Panc1 (cell line): Measurements from ENCODE around the gene PITPNM2. TPM values are rescaled to one million over a fixed set of nuclear protein-coding genes. Genes with fewer than 3 reads are reported as not detected.

Experiments
- ATAC-seq: fragments of 200-7000 bp; cut with Tn5 transposase; 2 replicates; pipeline ENCODE4 v1.9.1; 2020; ENCODE audit warnings: mild to moderate bottlenecking, moderate library complexity
- BruUV-seq: library from RNA; stranded (reverse); fragments of 400-500 nt; replicated peaks from 2 replicates; lab custom pipeline; 2021; lab: Mats Ljungman, UMichigan
- CTCF ChIA-PET: fragments of 300-600 bp; sonication (Branson Sonifier 250); formaldehyde crosslinking; loops from one replicate; lab custom pipeline; 2022; ENCODE audit warnings: antibody characterized with exemption; lab: Charles Lee
- POLR2A ChIA-PET: fragments of 300-600 bp; sonication (Branson Sonifier 250); formaldehyde crosslinking; loops from one replicate; lab custom pipeline; 2022; ENCODE audit warnings: antibody characterized with exemption; lab: Charles Lee
- DNase-seq: peaks from one replicate; pipeline ENCODE4 v3.0.0-alpha.2; 2010; ENCODE audit warnings: low read depth, low spot score
- H3K27ac ChIP-seq: 2 replicates; pipeline ENCODE4 v1.5.1; 2011; ENCODE audit warnings: mild to moderate bottlenecking, low read length, inconsistent platforms
- H3K27me3 ChIP-seq: fragments of 200-500 bp; sonication (Bioruptor generic); 2 replicates; pipeline ENCODE4 v1.6.0; 2014; ENCODE audit warnings: low read length, inconsistent platforms; ENCODE audit not compliant: control insufficient read depth, insufficient read depth
- H3K36me3 ChIP-seq: fragments of 200-500 bp; sonication (Bioruptor generic); 2 replicates; pipeline ENCODE4 v1.5.1; 2014; ENCODE audit warnings: inconsistent platforms, mild to moderate bottlenecking, low read length, moderate library complexity; ENCODE audit not compliant: control insufficient read depth, insufficient read depth
- H3K4me1 ChIP-seq: 2 replicates; pipeline ENCODE4 v1.5.1; 2011; ENCODE audit warnings: inconsistent platforms, mild to moderate bottlenecking, low read length, moderate library complexity; ENCODE audit not compliant: control insufficient read depth, insufficient read depth
- H3K4me3 ChIP-seq, 2 experiments: 2 replicates each; pipeline ENCODE4 v1.5.1; 2011 to 2012; ENCODE audit warnings: low read depth in 2 of 2, low read length in 2 of 2, mild to moderate bottlenecking in 2 of 2, inconsistent platforms in 1 of 2, moderate library complexity in 1 of 2
- H3K9me3 ChIP-seq: fragments of 200-500 bp; sonication (Bioruptor generic); 2 replicates; pipeline ENCODE4 v1.5.1; 2014; ENCODE audit warnings: low read depth, mild to moderate bottlenecking, inconsistent platforms, low read length, moderate library complexity; ENCODE audit not compliant: control insufficient read depth, insufficient read depth
- POLR2AphosphoS5 ChIP-seq: IDR thresholded peaks from 2 replicates; pipeline ENCODE4 v1.6.1; 2012; ENCODE audit warnings: mild to moderate bottlenecking, low read depth, low read length, moderate library complexity
- SIN3A ChIP-seq: IDR thresholded peaks from 2 replicates; pipeline ENCODE4 v1.6.1; 2012; ENCODE audit warnings: low read depth, mild to moderate bottlenecking, low read length, moderate library complexity, borderline replicate concordance; ENCODE audit not compliant: insufficient read depth
- TCF7L2 ChIP-seq: IDR thresholded peaks from 2 replicates; pipeline ENCODE4 v1.6.1; 2011; ENCODE audit warnings: mild to moderate bottlenecking, low read depth, low read length, inconsistent platforms
- in situ Hi-C: cut with HindIII; loops from 2 replicates; pipeline ENCODE4 v1.10.0; 2016; ENCODE audit warnings: low sequenced_read_pairs, low pct_unique_long_range_greater_than_20kb
- intact Hi-C: fragments of 100-400 bp; cut with micrococcal nuclease; formaldehyde crosslinking; loops from one replicate; pipeline ENCODE4 v1.10.0; 2022; ENCODE audit not compliant: unreplicated experiment
- total RNA-seq: library from RNA; stranded (reverse); gene quantifications from one replicate; pipeline ENCODE4 v1.2.1, GENCODE V29; 2021; ENCODE audit not compliant: unreplicated experiment
- TF ChIP-seq, protein P1 (sequence below): fragments of 450-650 bp; IDR thresholded peaks from 2 replicates; pipeline ENCODE4 v1.5.1; 2017; ENCODE audit warnings: mild to moderate bottlenecking
- TF ChIP-seq, protein P2 (sequence below), 2 experiments: IDR thresholded peaks; 2 replicates each; pipeline ENCODE4 v1.6.1; 2011 to 2012; ENCODE audit warnings: low read depth in 2 of 2, control low read depth in 1 of 2, low read length in 1 of 2, mild to moderate bottlenecking in 1 of 2, moderate library complexity in 1 of 2; ENCODE audit not compliant: insufficient read depth in 1 of 2

The PITPNM2 gene
- total RNA-seq, 1 experiment from 2014 or later = 26.4 TPM

DNA sequence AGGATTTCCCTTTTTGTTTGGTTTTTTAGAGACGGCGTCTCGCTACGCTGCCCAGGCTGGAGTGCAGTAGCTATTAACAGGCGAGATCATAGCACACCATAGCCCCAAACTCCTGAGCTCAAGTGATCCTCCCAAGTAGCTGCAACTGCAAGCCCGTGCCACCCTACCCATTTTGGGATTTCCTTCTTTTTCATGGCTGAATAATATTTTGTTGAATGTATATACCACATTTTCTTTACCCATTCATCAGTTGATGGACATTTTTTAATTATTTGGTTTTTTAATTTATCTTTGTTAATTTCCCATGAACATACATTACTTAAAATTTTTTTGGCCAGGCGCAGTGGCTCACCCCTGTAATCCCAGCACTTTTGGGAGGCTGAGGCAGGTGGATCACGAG, 15.2 kb downstream of the PITPNM2 start:
- intact Hi-C loops (no loop called here), in situ Hi-C loops (no loop called here)
- Histone ChIP-seq H3K36me3 (no peaks in the 10 kb centered on the region), H3K4me3 (no peak overlapping the region), H3K27me3 (no peaks in the 10 kb centered on the region), H3K9me3 (no peaks in the 10 kb centered on the region), H3K27ac (no peak overlapping the region), H3K4me1 (peaks cover 38% of the 10 kb centered on the region)
- POLR2A ChIA-PET = no interaction called here
- CTCF ChIA-PET = no interaction called here
- no peak for ATAC-seq
- no TSS peak for BruUV-seq
- TF ChIP-seq, protein P1, sequence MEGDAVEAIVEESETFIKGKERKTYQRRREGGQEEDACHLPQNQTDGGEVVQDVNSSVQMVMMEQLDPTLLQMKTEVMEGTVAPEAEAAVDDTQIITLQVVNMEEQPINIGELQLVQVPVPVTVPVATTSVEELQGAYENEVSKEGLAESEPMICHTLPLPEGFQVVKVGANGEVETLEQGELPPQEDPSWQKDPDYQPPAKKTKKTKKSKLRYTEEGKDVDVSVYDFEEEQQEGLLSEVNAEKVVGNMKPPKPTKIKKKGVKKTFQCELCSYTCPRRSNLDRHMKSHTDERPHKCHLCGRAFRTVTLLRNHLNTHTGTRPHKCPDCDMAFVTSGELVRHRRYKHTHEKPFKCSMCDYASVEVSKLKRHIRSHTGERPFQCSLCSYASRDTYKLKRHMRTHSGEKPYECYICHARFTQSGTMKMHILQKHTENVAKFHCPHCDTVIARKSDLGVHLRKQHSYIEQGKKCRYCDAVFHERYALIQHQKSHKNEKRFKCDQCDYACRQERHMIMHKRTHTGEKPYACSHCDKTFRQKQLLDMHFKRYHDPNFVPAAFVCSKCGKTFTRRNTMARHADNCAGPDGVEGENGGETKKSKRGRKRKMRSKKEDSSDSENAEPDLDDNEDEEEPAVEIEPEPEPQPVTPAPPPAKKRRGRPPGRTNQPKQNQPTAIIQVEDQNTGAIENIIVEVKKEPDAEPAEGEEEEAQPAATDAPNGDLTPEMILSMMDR = no peak
- TF ChIP-seq, protein P2, sequence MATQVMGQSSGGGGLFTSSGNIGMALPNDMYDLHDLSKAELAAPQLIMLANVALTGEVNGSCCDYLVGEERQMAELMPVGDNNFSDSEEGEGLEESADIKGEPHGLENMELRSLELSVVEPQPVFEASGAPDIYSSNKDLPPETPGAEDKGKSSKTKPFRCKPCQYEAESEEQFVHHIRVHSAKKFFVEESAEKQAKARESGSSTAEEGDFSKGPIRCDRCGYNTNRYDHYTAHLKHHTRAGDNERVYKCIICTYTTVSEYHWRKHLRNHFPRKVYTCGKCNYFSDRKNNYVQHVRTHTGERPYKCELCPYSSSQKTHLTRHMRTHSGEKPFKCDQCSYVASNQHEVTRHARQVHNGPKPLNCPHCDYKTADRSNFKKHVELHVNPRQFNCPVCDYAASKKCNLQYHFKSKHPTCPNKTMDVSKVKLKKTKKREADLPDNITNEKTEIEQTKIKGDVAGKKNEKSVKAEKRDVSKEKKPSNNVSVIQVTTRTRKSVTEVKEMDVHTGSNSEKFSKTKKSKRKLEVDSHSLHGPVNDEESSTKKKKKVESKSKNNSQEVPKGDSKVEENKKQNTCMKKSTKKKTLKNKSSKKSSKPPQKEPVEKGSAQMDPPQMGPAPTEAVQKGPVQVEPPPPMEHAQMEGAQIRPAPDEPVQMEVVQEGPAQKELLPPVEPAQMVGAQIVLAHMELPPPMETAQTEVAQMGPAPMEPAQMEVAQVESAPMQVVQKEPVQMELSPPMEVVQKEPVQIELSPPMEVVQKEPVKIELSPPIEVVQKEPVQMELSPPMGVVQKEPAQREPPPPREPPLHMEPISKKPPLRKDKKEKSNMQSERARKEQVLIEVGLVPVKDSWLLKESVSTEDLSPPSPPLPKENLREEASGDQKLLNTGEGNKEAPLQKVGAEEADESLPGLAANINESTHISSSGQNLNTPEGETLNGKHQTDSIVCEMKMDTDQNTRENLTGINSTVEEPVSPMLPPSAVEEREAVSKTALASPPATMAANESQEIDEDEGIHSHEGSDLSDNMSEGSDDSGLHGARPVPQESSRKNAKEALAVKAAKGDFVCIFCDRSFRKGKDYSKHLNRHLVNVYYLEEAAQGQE (IDR thresholded peaks at IDR 0.05; ENCODE audit: insufficient read depth in 1 of 2, low read depth in 2 of 2, low read length in 1 of 2) = no peak
- TF ChIP-seq TCF7L2 = no peak
- TF ChIP-seq SIN3A = no peak
- no peak for DNase-seq

DNA sequence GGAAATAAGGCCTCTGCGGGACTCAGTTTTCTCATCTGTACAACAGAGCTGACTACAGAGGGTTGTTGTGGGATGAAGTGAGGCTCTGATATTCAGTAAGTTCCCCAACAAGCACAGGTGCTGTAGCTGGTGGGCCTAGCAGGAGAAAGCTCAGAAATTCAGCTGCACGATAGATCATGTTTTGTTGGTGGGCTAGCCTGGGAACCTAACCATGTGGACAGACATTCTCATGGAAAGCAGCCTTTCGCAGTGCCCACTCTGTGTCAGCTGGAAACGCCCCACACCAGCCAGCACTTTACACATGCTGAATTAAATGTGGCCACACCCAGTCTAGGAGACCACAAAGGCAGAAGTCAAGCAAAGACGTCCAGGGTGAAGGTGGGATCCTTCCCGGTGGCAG, 16.1 kb downstream of the PITPNM2 start:
- ChIA-PET CTCF (no interaction called here), POLR2A (interaction anchor here (0.5 to 0.7 kb wide), 2 partner anchors 160 to 286 kb away, joined by 3 to 4 read pairs; no protein-coding TSS in a partner anchor)
- DNase-seq (no peak), ATAC-seq (no peak)
- in situ Hi-C loops (no loop called here), intact Hi-C loops (no loop called here)
- TF ChIP-seq TCF7L2 (no peak), POLR2AphosphoS5 (no peak), SIN3A (no peak)
- TF ChIP-seq, protein P2 (IDR thresholded peaks at IDR 0.05; ENCODE audit: insufficient read depth in 1 of 2, low read depth in 2 of 2, low read length in 1 of 2) = no peak
- TF ChIP-seq, protein P1 = no peak
- Histone ChIP-seq H3K27ac (peak overlapping the region; percentile 48), H3K4me3 (no peak overlapping the region), H3K27me3 (no peaks in the 10 kb centered on the region), H3K4me1 (peaks cover 30% of the 10 kb centered on the region), H3K9me3 (no peaks in the 10 kb centered on the region), H3K36me3 (no peaks in the 10 kb centered on the region)
- BruUV-seq = no TSS peak
